ENCODE results near the gene TP53AIP1. TPM values are rescaled to one million over a fixed set of nuclear protein-coding genes. Genes with fewer than 3 reads are reported as not detected.

The TP53AIP1 gene
- total RNA-seq, 1 experiment from 2014 or later, result not detected

GRCh38 chr11:128931066-128931465 lies 11.6 kb downstream of the TP53AIP1 start:
- WGBS (ENCODE audit: extremely low coverage, insufficient read length, low lambda C conversion rate), result no CpG with 5 or more reads among the region's 3 CpGs
- H3K4me1 ChIP-seq (ENCODE audit: insufficient read depth, low read length), result peaks cover 13% of the 10 kb centered on the region
- H3K18ac ChIP-seq (ENCODE audit: insufficient read length, low read depth, low read length), result no peak overlapping the region
- no peak overlapping the region for H2AK5ac ChIP-seq (ENCODE audit: insufficient read length, low read length)
- no peak overlapping the region for H3T11ph ChIP-seq (ENCODE audit: low read length)
- H3K14ac ChIP-seq (ENCODE audit: insufficient read depth, low read length), result no peak overlapping the region
- peaks cover 80% of the 10 kb centered on the region for H3K27me3 Mint-ChIP-seq (ENCODE audit: low read depth)
- H3K4me1 Mint-ChIP-seq, result peaks cover 36 to 41% of the 10 kb centered on the region in 2 experiments
- H2BK15ac ChIP-seq (ENCODE audit: low read depth, low read length), result no peak overlapping the region
- H3K56ac ChIP-seq (ENCODE audit: insufficient read length, low read depth, low read length), result no peak overlapping the region
- no peak overlapping the region for H2BK120ac ChIP-seq (ENCODE audit: low read depth, low read length, poor library complexity, severe bottlenecking)
- H3K27me3 ChIP-seq (ENCODE audit: insufficient read depth, low read length), result peaks cover 17% of the 10 kb centered on the region; the same call in 1 of the 2 replicates
- H3K9me3 Mint-ChIP-seq, result peaks cover 0 to 3% of the 10 kb centered on the region in 2 experiments; a peak in 2 of 5 replicates
- no peak overlapping the region for H4K8ac ChIP-seq (replicated peaks; ENCODE audit: insufficient read length, low read depth, low read length)
- H3K23me2 ChIP-seq (ENCODE audit: insufficient read length, low read depth, low read length, poor library complexity, severe bottlenecking), result no peaks in the 10 kb centered on the region
- H2BK12ac ChIP-seq (ENCODE audit: insufficient read length, low read depth, low read length), result no peak overlapping the region
- TF ChIP-seq, protein P1, sequence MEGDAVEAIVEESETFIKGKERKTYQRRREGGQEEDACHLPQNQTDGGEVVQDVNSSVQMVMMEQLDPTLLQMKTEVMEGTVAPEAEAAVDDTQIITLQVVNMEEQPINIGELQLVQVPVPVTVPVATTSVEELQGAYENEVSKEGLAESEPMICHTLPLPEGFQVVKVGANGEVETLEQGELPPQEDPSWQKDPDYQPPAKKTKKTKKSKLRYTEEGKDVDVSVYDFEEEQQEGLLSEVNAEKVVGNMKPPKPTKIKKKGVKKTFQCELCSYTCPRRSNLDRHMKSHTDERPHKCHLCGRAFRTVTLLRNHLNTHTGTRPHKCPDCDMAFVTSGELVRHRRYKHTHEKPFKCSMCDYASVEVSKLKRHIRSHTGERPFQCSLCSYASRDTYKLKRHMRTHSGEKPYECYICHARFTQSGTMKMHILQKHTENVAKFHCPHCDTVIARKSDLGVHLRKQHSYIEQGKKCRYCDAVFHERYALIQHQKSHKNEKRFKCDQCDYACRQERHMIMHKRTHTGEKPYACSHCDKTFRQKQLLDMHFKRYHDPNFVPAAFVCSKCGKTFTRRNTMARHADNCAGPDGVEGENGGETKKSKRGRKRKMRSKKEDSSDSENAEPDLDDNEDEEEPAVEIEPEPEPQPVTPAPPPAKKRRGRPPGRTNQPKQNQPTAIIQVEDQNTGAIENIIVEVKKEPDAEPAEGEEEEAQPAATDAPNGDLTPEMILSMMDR (conservative IDR thresholded peaks at IDR 0.05), result no peak
- H3K27ac ChIP-seq (ENCODE audit: insufficient read length, low read depth, low read length), result no peak overlapping the region
- H4K20me1 ChIP-seq (ENCODE audit: control insufficient read depth, insufficient read depth, insufficient read length), result no peaks in the 10 kb centered on the region
- H3K23ac ChIP-seq (ENCODE audit: insufficient read length, low read depth, low read length), result no peak overlapping the region
- no peak overlapping the region for H3K4ac ChIP-seq (ENCODE audit: low read depth, low read length)
- no peak overlapping the region for H3K4me2 ChIP-seq (ENCODE audit: insufficient read depth, insufficient read length, low read length)
- no peak for DNase-seq
- no peaks in the 10 kb centered on the region for H3K9me3 ChIP-seq (ENCODE audit: control insufficient read depth, low read depth, low read length)
- no peak overlapping the region for H2BK5ac ChIP-seq (ENCODE audit: insufficient read length, low read length)
- H3K27ac Mint-ChIP-seq, result no peak overlapping the region
- no peak overlapping the region for H3K9ac ChIP-seq (ENCODE audit: extremely low read depth, insufficient read length, low read length)
- H3K79me2 ChIP-seq (ENCODE audit: insufficient read depth, low read length), result no peaks in the 10 kb centered on the region
- no peaks in the 10 kb centered on the region for H3K79me1 ChIP-seq (ENCODE audit: insufficient read depth, low read depth, low read length, poor library complexity, severe bottlenecking)
- H3K4me3 Mint-ChIP-seq, result no peak overlapping the region; a peak in 1 of 5 replicates
- no peak overlapping the region for H4K5ac ChIP-seq (ENCODE audit: insufficient read length, low read depth, low read length)
- H2BK20ac ChIP-seq (ENCODE audit: low read depth, low read length, poor library complexity, severe bottlenecking), result no peak overlapping the region
- H4K91ac ChIP-seq (ENCODE audit: insufficient read length, low read depth, low read length), result no peak overlapping the region
- H2AFZ ChIP-seq (ENCODE audit: low read length), result no peak overlapping the region
- 0 out of 7 replicates have a peak, but pooled peaks cover 0 to 3% (median 0%) of the 10 kb centered on the region in 3 experiments for H3K36me3 Mint-ChIP-seq (ENCODE audit: insufficient read depth in 1 of 3, low read depth in 3 of 3)
